Tibial artery (tissue), 4 donors: Measurements from ENCODE around the gene PAX8.

Experiments used
- DNase-seq, 2 donors: peaks; one replicate each; pipeline ENCODE4 v3.0.0-alpha.2; 2019
- H3K27ac ChIP-seq, 2 donors: fragments of 200-600 bp; sonication (generic) in 1 of 2; 1 replicate in 1 of 2; 2 replicates in 1 of 2; pipeline ENCODE4 v1.5.1; 2018 to 2019; ENCODE audit warnings: mild to moderate bottlenecking in 1 of 2
- H3K27me3 ChIP-seq, 2 donors: fragments of 200-600 bp; sonication (generic) in 1 of 2; one replicate each; pipeline versions ENCODE4 v1.5.1 to v1.6.0; 2016 to 2019
- H3K36me3 ChIP-seq, 3 donors: fragments of 200-600 bp; sonication (generic) in 2 of 3; one replicate each; pipeline ENCODE4 v1.5.1; 2016 to 2019; ENCODE audit warnings: mild to moderate bottlenecking in 2 of 3
- H3K4me1 ChIP-seq, 4 donors: fragments of 200-600 bp; sonication (generic) in 2 of 4; 1 replicate in 3 of 4; 2 replicates in 1 of 4; pipeline ENCODE4 v1.5.1; 2016 to 2019
- H3K4me3 ChIP-seq, 2 donors: fragments of 200-600 bp; sonication (generic) in 1 of 2; 1 replicate in 1 of 2; 2 replicates in 1 of 2; pipeline ENCODE4 v1.5.1; 2018 to 2019; ENCODE audit warnings: mild to moderate bottlenecking in 2 of 2
- H3K9me3 ChIP-seq, 3 donors: fragments of 200-600 bp; sonication (generic) in 1 of 3; one replicate each; pipeline ENCODE4 v1.5.1; 2016 to 2019
- CTCF ChIP-seq, 2 experiments: fragments of 200-600 bp in 1 of 2; fragments of 450-650 bp in 1 of 2; IDR thresholded peaks; one replicate each; pipeline ENCODE4 v1.5.1; 2017 to 2019; ENCODE audit warnings: antibody characterized with exemption in 2 of 2, mild to moderate bottlenecking in 1 of 2, moderate library complexity in 1 of 2
- intact Hi-C: fragments of 100-400 bp; cut with DNase I; formaldehyde crosslinking; loops from one replicate; pipeline ENCODE4 v1.15.0; 2023; ENCODE audit warnings: low total_unique reads

The PAX8 gene

GRCh38 chr2:113278073-113278741 lies 514 bp downstream of the PAX8 start:
- TF ChIP-seq CTCF (IDR thresholded peaks at IDR 0.05), result no peak
- intact Hi-C loops, result no loop called here
- H3K27me3 ChIP-seq, result peaks cover 3 to 58% of the 10 kb centered on the region in 2 donors
- no peak overlapping the region for H3K27ac ChIP-seq
- no peaks in the 10 kb centered on the region for H3K36me3 ChIP-seq
- DNase-seq, result no peak
- no peak overlapping the region for H3K4me3 ChIP-seq
- H3K9me3 ChIP-seq, result no peaks in the 10 kb centered on the region
- H3K4me1 ChIP-seq, result peaks cover 0 to 32% (median 22%) of the 10 kb centered on the region in 4 donors

GRCh38 chr2:113277474-113278072 lies 1.1 kb downstream of the PAX8 start:
- intact Hi-C loops, result no loop called here
- no peak for DNase-seq
- no peaks in the 10 kb centered on the region for H3K9me3 ChIP-seq
- no peak for TF ChIP-seq CTCF (IDR thresholded peaks at IDR 0.05)
- H3K27ac ChIP-seq, result no peak overlapping the region
- peaks cover 0 to 26% (median 16%) of the 10 kb centered on the region in 4 donors for H3K4me1 ChIP-seq
- H3K36me3 ChIP-seq, result no peaks in the 10 kb centered on the region
- no peak overlapping the region for H3K4me3 ChIP-seq
- peaks cover 3 to 60% of the 10 kb centered on the region in 2 donors for H3K27me3 ChIP-seq

- intact Hi-C loops, result no loop called here
- peaks cover 3 to 67% of the 10 kb centered on the region in 2 donors for H3K27me3 ChIP-seq
- H3K4me1 ChIP-seq, result peaks cover 0 to 20% (median 15%) of the 10 kb centered on the region in 4 donors
- H3K27ac ChIP-seq, result no peak overlapping the region
- H3K9me3 ChIP-seq, result no peaks in the 10 kb centered on the region
- DNase-seq, result no peak
- H3K36me3 ChIP-seq, result no peaks in the 10 kb centered on the region
- TF ChIP-seq CTCF (IDR thresholded peaks at IDR 0.05), result no peak
- no peak overlapping the region for H3K4me3 ChIP-seq
These were observed 1.8 kb downstream of the PAX8 start for GRCh38 chr2:113276761-113277425.

GRCh38 chr2:113276216-113276760 lies 2.4 kb downstream of the PAX8 start:
- no peak overlapping the region for H3K4me3 ChIP-seq
- H3K27ac ChIP-seq, result no peak overlapping the region
- intact Hi-C loops, result no loop called here
- H3K27me3 ChIP-seq, result peaks cover 3 to 73% of the 10 kb centered on the region in 2 donors
- no peaks in the 10 kb centered on the region for H3K9me3 ChIP-seq
- no peak for DNase-seq
- TF ChIP-seq CTCF (IDR thresholded peaks at IDR 0.05), result no peak
- peaks cover 0 to 20% (median 15%) of the 10 kb centered on the region in 4 donors for H3K4me1 ChIP-seq
- H3K36me3 ChIP-seq, result no peaks in the 10 kb centered on the region

- no peak for DNase-seq
- no peaks in the 10 kb centered on the region for H3K9me3 ChIP-seq
- H3K36me3 ChIP-seq, result no peaks in the 10 kb centered on the region
- H3K4me1 ChIP-seq, result peaks cover 0 to 20% (median 15%) of the 10 kb centered on the region in 4 donors
- intact Hi-C loops, result no loop called here
- no peak for TF ChIP-seq CTCF (IDR thresholded peaks at IDR 0.05)
- H3K4me3 ChIP-seq, result no peak overlapping the region
- H3K27ac ChIP-seq, result no peak overlapping the region
- H3K27me3 ChIP-seq, result peaks cover 3 to 79% of the 10 kb centered on the region in 2 donors
These were observed 3.0 kb downstream of the PAX8 start for GRCh38 chr2:113275556-113276215.
